DMS 273 (cell line): ENCODE results near the gene AADACL3.
"Not testable (repeated sequence)": the region's sequence is repeated elsewhere in the genome, so short reads cannot be mapped to it uniquely, and the experiment has no call there.

Source experiments
- DNase-seq: peaks from one replicate; lab custom pipeline; 2025; ENCODE audit not compliant: unreplicated experiment; lab: John Stamatoyannopoulos, UW

Gene AADACL3

GRCh38 chr1:12715896-12716437 lies at the start of gene AADACL3:
AADACL3 (plus strand) TSS chr1:12716110; CDS start chr1:12716177, 67 bp downstream.
- no peak for DNase-seq

- no peak for DNase-seq
Measured at GRCh38 chr1:12666141-12666735, 49.7 kb upstream of the AADACL3 start.

GRCh38 chr1:12669529-12670068 lies 46.3 kb upstream of the AADACL3 start:
- peak; percentile 28 for DNase-seq

- no peak for DNase-seq
Measured at GRCh38 chr1:12674358-12674757, 41.6 kb upstream of the AADACL3 start.

- not testable (repeated sequence) for DNase-seq
Measured at GRCh38 chr1:12676122-12676521, 39.8 kb upstream of the AADACL3 start.

GRCh38 chr1:12677565-12677964 lies 38.3 kb upstream of the AADACL3 start:
- DNase-seq: no peak

GRCh38 chr1:12678350-12678749 lies 37.6 kb upstream of the AADACL3 start:
- DNase-seq: no peak

GRCh38 chr1:12678820-12679219 lies 37.1 kb upstream of the AADACL3 start:
- no peak for DNase-seq

- DNase-seq: no peak
Measured at GRCh38 chr1:12690156-12690555, 25.8 kb upstream of the AADACL3 start.

- no peak for DNase-seq
Measured at GRCh38 chr1:12692967-12693782, 22.7 kb upstream of the AADACL3 start.

GRCh38 chr1:12696658-12697057 lies 19.3 kb upstream of the AADACL3 start:
- DNase-seq: no peak

GRCh38 chr1:12697397-12697796 lies 18.5 kb upstream of the AADACL3 start:
- no peak for DNase-seq

- no peak for DNase-seq
Measured at GRCh38 chr1:12703821-12704451, 12.0 kb upstream of the AADACL3 start.

- DNase-seq: no peak
Measured at GRCh38 chr1:12706061-12706460, 9.8 kb upstream of the AADACL3 start.

- DNase-seq: no peak
Measured at GRCh38 chr1:12708396-12709090, 7.4 kb upstream of the AADACL3 start.

- no peak for DNase-seq
Measured at GRCh38 chr1:12709091-12709491, 6.8 kb upstream of the AADACL3 start.

- no peak for DNase-seq
Measured at GRCh38 chr1:12709696-12710095, 6.2 kb upstream of the AADACL3 start.

GRCh38 chr1:12711536-12711935 lies 4.4 kb upstream of the AADACL3 start:
- no peak for DNase-seq

GRCh38 chr1:12712076-12712475 lies 3.8 kb upstream of the AADACL3 start:
- DNase-seq: no peak

- DNase-seq: no peak
Measured at GRCh38 chr1:12712929-12713328, 3.0 kb upstream of the AADACL3 start.

- not testable (repeated sequence) for DNase-seq
Measured at GRCh38 chr1:12713651-12714050, 2.3 kb upstream of the AADACL3 start.
